GM18909 (cell line): ENCODE results near the gene GLS2.
"Not testable (repeated sequence)": the region's sequence is repeated elsewhere in the genome, so short reads cannot be mapped to it uniquely, and the experiment has no call there.

Experiments
- ATAC-seq: cut with Tn5 transposase; IDR thresholded peaks from one replicate; pipeline ENCODE4 v1.9.1; 2021; ENCODE audit warnings: mild to moderate bottlenecking; ENCODE audit not compliant: unreplicated experiment, poor library complexity

The GLS2 gene

DNA sequence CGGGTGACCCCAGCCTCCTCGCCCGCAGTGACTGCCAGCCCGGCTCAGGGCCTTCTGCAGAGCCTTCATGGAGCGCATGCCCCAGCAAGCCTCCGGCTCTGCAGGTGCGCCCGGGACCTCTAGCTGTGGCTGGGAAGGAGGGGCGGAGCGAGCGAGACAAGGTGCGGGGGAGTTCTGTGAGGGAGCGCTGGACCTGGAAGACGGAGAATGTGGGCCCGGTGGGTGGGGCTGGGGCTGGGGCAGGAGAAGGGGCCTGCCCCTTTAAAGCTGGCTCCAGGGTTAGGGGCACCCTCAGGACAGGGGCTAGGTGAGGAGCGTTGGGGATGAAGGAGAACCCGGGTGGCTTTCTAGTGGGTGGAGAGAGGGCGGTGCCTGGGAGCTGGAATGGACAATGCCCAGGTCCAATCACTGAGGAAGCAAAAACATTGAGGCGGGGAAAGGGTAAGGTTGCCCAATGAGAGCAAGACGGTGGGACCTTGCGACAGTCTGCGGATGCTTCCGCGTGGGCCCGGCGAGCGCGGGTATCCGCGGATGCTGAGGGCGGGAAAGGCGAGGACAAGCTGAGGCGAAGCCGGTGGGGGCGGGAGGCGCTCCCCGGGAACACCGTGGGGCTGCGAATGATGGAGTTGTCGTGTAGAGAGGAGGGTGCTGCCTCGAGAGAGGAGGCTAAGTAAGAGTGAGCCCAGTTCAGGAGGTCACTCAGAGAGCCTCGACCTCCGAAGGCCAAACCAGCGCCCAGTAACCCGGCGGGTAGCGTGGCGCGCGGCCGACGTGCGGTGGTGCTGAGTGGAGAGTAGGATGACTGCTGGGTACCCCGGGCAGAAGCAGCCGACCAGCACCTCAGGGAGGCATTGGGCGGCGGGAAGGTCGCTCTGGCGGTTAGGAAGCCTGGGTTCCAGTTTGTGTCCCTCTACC lies at the start of gene GLS2:
Gene GLS2 (minus strand): TSS at position 121 of the 915 bp plus-strand sequence. CDS start 43 bp downstream, at position 78.
- peak; percentile 92 for ATAC-seq

DNA sequence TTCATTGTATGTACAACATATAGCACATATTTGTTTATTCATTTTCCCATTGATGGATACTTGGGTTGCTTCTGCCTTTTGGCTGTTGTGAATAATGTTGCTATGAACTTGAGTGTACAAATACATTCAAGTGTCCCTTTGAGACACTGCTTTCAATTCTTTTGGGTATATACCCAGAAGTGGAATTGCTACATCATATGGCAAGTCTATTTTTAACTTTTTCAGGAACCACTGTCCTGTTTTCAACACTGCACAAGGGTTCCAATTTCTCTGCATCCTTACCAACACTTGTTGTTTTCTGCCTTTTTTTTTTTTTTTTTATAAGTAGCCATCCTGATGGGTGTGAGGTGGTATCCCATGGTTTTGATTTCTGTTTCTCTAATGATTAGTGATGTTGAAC lies 49.6 kb upstream of the GLS2 start:
- ATAC-seq, result no peak

DNA sequence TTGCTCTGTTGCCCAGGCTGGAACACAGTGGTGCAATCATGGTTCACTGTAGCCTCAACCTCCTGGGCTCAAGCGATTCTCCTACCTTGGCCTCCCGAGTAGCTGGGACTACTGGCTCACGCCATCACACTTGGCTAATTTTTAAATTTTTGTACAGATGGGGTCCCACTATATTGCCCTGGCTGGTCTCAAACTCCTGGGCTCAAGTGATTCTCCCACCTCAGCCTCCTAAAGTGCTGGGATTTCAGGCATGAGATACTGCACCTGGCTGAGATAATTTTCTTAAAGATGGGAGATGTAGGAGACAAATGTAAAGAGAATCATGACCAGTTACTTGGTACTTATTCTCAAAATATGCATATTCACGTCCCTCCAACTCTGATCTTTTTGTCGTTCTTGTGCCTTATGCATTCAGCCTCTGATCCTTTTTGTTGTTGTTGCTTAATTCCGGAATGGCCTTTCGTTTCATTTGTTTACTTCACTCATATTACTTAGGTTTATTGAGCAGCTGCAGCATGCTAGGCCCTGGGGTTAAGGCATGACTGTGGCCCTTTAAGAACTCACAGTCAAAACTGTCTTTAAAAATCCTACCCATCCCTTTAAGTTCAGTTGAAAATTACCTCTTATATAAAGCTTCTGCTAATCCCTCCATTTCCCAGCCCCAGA lies 42.6 kb upstream of the GLS2 start:
- ATAC-seq, result no peak

DNA sequence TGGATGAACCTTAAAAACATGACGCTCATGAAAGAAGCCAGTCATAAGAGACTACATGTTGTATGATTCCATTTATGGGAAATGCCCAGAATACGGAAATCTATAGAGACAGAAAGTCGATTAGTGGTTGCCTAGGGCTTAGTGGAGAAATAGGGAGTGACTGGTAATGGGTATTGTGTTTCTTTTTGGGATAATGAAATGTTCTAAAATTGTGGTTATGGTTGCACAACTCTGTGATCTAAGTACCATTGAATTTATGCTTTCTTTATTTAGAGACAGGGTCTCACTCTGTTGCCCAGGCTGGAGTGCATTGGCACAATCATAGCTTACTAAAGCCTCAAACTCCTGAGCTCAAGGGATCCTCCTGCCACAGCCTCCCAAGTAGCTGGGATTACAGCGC lies 41.7 kb upstream of the GLS2 start:
- ATAC-seq, result no peak

DNA sequence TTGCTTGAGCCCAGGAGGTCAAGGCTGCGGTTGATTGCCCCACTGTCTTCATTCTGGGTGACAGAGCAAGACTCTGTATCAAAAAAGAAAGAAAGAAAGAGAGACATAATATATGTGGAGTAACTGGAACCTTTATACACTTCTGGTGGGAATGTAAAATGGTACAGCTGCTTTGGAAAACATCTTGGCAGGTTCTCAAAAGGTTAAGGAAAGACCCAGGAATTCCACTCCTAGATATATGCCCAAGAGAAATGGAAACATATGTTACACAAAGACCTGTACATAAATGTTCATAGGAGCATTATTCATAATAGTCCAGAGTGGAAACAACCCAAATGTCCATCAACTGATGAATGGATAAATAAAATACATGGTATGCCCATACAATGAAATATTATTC lies 40.9 kb upstream of the GLS2 start:
- no peak for ATAC-seq

DNA sequence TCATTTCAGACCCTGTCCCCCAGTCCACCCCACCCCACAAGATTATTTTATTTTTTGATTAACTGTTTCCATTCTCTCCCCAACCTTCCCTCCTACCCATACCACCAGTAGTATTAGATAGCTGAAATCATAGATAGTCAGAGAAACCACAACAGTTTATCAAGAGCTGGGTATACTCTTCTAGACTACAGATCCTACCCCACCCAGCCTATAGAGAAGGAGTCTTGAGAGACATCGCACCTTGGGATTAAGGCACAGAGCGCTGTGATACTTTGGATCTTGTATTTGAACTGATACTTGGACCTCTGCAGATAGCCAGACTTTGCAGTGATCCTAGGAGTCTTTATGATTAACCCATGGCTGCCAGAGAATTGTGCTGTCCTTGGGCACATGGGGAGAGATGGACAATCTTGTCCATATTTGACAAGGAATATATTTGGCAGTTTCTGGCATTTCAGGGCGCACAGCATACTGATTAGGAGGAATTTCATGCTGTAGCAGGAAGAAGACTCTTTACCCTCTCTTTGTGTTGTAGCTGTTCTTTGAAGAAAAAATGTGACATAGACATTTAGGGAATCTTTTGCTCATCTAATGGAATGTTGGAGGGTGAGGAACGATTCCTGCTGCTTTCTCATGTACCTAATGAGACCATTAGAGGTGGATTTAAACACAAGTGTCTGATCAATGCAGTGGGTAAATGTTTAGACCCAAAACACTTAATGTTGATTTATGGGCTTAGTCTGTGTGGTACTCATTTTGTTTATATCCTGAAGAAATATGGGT lies 34.6 kb upstream of the GLS2 start:
- no peak for ATAC-seq

DNA sequence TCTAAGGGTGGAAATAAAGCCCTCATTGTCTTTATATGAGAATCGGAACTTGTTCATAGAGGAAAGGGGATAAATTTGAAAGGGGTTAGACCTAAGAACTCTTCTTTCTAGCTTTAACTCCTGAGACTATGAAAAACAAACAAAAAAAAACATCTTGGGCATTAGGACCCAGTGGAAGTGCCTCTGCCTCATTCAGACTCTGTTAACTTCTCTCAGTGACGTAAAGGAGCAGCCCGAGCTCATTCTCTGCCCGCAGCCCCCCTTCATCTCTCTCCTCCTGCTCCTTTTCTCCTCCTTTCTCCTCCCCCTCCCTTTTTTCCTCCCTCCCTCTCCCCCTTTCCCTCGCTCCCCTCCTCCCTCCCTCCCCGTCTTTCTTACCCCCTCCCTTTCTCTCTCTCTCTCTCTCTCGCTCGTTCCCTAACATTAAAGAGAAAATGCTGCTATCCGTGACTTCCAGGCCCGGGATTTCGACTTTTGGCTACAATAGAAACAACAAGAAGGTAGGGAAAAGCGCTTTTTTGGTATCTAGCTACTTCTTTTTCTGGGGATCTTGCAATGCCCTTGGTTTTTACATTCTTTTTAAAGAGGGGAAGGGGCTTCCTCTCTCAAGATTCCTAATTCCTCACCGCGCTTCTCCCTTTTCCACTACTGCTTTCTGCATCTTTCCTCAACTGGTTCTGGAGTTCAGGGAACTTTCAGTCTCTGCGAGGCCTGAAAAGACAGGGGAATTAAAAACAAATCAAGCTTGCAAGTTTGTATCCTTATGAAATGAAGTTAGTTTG lies 33.8 kb upstream of the GLS2 start, which contains the start of gene RBMS2:
Gene RBMS2 (plus strand): TSS at position 231 of the 782 bp plus-strand sequence. CDS start 204 bp downstream, at position 435.
- peak; percentile 67 for ATAC-seq

DNA sequence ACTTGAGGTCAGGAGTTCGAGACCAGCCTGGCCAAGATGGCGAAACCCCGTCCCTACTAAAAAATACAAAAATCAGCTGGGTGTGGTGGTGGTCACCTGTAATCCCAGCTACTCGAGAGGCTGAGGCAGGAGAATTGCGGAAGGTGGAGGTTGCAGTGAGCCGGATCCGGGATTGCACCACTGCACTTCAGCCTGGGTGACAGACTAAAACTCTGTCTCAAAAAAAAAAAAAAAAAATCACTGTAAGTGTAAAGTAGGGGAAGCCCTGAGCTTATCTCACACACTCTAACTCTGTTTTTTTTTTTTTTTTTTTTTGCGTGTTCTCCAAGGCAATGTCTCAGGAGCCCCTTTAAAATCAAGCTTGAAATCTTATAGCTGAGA lies 33.2 kb upstream of the GLS2 start:
- ATAC-seq, result peak; percentile 3

DNA sequence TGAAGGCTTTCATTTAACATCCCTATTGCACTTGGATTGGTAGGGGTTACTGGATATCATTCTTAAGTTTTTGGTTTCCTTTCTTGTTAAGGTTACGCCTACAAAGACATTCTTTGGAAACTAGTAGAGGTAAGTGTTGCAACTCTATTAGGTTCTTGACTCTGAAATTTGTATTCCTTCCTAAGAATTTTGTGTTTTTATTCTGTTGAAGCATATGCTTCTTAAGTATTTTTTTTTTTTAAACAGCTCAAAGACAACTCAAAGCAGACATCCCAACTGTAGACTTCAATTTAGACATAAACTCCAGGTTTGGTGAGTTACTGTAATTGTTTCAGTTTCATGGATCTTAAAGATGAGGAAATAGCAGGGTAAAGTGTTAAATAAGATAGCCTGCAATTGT lies 32.5 kb upstream of the GLS2 start:
- ATAC-seq, result no peak

DNA sequence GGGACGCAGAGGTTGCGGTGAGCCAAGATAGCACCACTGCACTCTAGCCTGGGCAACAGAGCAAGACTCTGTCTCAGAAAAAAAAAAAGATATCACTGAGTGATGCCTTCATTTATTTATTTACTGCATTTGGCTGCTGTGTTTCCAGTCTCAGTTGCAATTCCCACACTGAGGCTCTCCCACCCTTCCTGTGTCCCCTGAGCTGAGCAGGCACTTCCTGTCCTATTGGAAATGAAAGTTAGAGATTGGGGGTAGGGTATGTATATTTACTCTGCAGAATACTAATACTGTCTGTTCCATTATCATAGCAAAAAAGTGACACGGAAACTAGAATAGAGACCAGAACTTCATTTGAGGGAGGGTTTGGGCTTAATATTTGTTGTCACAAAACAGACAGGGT lies 32.1 kb upstream of the GLS2 start:
- no peak for ATAC-seq

DNA sequence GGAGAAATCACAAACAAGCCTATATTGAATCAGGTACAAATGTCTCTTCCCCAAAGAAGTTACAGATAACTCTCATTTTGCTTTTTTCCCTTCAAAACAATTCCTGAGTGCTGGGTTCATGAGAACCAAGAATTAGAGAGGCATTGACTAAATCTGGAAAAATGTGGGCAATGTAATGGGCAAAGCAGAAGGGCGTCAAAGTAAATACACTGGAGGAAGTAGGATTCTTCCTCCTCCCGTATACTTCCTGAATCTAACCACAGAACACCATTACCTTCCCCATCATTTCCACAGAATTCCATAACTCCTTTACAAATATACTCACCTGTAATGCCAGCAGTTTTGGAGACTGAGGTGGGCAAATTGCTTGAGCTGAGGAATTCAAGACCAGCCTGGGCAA lies 30.6 kb upstream of the GLS2 start:
- ATAC-seq, result no peak

DNA sequence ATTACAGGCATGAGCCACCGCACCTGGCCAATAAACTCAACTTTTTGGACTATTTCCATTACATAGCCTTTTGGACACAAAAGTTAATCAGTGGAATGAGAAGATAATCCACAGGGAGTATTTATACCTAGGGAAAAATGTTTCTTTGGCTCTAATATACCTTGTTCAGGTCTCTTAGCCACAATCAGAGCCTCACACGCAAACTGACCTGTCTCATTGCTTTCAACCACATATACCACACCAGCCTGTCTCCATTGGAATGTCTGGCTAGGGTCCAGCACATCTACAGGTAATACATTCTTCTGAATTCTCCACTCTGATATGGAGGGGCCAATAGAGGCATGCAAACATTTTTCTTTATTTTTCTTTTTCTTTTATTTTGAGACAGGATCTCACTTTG lies 29.9 kb upstream of the GLS2 start:
- ATAC-seq, result no peak

DNA sequence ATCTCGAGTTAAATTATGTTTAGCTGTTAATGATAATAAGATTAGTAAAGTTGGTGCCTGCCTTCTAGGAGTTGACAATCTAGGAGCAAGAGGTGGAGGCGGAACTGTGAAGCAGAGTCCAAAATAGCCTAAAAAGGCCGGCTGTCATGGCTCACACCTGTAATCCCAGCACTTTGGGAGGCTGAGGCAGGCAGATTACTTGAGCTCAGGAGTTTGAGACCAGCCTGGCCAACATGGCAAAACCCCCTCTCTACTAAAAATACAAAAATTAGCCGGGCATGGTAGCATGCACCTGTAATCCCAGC lies 26.0 kb upstream of the GLS2 start:
- not testable (repeated sequence) for ATAC-seq

DNA sequence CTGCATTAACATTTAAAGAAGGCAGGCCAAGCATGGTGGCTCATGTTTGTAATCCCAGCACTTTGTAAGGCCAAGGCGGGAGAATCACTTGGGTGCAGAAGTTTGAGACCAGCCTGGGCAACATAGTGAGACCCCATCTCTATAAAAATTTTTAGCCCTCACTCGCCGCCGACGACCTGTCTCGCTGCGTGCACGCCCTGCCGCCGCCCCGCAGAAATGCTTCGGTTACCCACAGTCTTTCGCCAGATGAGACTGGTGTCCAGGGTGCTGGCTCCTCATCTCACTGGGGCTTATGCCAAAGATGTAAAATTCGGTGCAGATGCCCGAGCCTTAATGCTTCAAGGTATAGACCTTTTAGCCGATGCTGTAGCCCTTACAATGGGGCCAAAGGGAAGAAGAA lies 22.8 kb upstream of the GLS2 start:
- ATAC-seq, result no peak

DNA sequence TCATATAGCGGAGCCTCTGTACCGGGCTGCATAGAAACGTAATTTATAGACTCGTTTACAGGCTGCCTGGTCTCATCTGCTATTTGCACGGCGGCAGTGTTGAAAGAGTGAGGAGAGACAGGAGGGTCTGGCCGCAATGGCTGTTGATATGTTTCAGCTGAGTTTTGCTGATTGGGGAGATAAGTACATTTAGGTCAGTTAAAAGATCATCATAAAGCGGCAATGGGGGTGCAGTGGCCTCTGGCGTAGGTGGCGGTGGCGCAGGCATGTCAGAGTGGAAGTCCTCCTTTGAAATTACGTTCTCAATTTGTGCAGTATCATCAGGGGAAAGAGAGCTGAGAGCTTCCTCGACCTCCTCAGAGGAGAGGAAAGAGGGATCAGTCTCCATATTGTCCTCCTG lies 11.9 kb upstream of the GLS2 start:
- not testable (repeated sequence) for ATAC-seq

DNA sequence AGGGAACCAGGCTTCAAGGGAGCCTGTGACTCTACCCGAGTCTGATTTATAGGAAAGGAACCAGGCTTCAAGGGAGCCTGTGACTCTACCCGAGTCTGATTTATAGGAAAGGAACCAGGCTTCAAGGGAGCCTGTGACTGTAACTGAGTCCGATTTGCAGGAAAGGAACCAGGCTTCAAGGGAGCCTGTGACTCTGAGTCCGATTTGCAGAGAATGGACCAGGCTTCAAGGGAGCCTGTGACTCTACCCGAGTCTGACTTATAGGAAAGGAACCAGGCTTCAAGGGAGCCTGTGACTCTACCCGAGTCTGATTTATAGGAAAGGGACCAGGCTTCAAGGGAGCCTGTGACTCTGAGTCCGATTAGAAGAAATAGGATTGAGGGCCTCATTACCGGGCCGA lies 11.5 kb upstream of the GLS2 start:
- ATAC-seq, result not testable (repeated sequence)

DNA sequence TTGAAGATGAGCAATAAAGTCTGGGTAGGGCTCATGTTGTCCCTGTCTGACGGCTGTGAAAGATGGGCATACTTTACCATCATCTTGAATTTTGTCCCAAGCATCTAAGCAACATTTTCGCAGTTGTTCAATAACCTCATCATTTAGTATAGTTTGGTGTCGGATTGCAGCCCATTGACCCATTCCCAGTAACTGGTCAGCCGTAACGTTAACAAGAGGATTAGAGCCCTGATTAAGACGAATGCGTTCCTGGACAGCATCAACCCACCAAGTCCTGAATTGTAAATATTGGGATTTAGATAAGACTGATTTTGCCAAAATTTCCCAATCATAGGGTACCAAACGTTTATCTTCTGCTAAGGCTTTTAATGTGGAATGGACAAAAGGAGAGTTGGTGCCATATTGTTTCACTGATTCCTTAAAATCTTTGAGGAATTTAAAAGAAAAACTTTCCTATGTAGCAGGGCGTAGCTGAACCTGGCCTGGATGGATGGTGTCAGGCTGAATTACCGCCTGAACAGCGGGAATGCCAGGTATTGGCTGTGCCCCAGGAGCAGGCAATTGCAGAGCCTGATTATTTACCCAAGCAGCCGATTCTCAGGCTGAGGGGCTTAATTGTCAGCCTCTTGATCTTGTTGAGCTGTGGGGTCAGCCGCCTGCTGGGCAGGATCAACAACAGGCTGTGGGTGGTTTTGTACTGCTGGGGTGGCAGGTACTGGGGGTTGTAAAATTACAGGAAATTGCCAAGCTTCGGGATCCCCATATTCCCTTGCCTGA lies 10.4 kb upstream of the GLS2 start:
- not testable (repeated sequence) for ATAC-seq

DNA sequence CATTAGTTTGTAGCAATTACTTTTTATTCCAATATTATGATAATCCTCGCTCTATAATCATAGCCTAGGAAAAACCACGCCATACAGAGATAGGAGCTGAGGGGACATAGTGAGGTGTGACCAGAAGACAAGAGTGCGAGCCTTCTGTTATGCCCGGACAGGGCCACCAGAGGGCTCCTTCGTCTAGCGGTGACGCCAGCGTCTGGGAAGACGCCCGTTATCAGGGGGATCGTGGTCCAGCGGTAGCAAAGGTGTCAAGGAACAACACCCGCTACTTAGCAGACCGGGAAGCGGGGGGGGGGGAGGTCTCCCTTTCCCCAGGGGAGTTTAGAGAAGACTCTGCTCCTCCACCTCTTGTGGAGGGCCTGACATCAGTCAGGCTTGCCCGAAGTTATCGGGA lies 8.7 kb upstream of the GLS2 start:
- ATAC-seq, result not testable (repeated sequence)

DNA sequence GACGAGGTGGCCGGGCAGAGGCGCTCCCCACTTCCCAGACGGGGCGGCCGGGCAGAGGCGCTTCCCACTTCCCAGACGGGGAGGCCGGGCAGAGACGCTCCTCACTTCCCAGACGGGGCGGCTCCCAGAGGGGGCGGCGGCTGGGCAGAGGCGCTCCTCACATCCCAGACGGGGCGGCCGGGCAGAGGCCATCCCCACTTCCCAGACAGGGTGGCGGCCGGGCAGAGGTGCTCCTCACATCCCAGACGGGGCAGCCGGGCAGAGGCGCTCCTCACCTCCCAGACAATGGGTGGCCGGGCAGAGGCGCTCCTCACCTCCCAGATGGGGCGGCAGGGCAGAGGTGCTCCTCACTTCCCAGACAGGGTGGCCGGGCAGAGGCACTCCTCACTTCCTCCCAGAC lies 6.5 kb upstream of the GLS2 start:
- ATAC-seq, result not testable (repeated sequence)

DNA sequence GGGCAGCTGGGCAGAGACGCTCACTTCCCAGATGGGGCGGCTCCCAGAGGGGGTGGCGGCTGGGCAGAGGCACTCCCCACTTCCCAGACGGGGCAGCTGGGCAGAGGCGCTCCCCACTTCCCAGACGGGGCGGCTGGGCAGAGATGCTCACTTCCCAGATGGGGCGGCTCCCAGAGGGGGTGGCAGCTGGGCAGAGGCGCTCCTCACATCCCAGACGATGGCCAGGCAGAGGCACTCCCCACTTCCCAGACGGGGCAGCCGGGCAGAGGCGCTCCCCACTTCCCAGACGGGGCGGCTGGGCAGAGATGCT lies 6.1 kb upstream of the GLS2 start:
- not testable (repeated sequence) for ATAC-seq
